ENCODE data around the gene B3GALT2. TPM values are rescaled to one million over a fixed set of nuclear protein-coding genes. Genes with fewer than 3 reads are reported as not detected.

Gene B3GALT2
- total RNA-seq, 4 donors from 2014 or later, result 0.08 to 0.58 (median 0.32) TPM; not detected in 1

DNA sequence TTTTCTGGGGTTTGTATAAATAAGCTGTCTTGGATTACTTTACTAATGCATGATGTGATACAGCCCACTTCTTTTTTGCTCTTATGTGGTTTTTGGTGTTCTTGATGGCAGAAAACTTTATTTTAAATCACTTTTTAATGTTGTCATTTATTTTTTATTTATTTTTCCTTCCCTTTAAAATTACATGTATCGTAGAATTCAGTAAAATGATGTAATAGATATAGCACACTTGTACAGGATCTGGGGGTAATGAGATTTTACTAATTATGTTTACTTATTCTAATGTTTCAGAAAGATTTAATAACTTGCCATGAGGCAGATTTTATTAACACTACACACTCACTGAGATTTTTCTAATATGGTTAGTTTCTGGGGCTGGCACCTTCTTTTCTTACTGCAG, 701 bp upstream of the B3GALT2 start:
- DNase-seq (ENCODE audit: low spot score in 2 of 2), result no peak
- intact Hi-C loops (cut with DNase I; ENCODE audit: low total_unique reads), result no loop called here
- TF ChIP-seq POLR2A (IDR thresholded peaks at IDR 0.05), result no peak
- no peak for TF ChIP-seq CTCF (IDR thresholded peaks at IDR 0.05)
- WGBS, 2 donors, result 71 to 90% methylated on average over 1 of the region's 1 CpG
- H3K4me3 ChIP-seq (ENCODE audit: low read depth, poor library complexity, severe bottlenecking), result no peak overlapping the region

DNA sequence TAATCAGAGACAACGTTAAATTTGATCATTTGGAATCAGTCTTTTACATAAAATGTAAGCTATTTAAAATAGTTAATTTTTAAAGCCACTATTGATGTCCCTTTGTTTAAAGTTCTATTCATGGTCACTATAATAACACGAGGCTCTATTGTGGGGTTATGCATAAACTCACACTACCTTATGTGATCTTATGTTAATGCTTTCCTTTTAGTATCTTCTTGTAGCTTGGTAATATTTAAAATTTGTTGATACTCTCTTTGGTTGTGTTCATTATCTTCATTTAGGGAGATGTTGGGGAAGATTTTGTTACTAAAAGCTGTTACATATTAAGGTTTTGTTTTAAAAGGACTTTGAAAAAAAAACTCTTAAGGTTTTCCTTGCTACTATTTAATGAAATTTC, 1.2 kb downstream of the B3GALT2 start:
- no peak for TF ChIP-seq POLR2A (IDR thresholded peaks at IDR 0.05)
- no peak for TF ChIP-seq CTCF (IDR thresholded peaks at IDR 0.05)
- intact Hi-C loops (cut with DNase I; ENCODE audit: low total_unique reads), result no loop called here
- no peak for DNase-seq (ENCODE audit: low spot score in 2 of 2)
- H3K4me3 ChIP-seq (ENCODE audit: low read depth, poor library complexity, severe bottlenecking), result no peak overlapping the region
- 69 to 70% methylated on average over 2 of the region's 2 CpGs for WGBS, 2 donors

DNA sequence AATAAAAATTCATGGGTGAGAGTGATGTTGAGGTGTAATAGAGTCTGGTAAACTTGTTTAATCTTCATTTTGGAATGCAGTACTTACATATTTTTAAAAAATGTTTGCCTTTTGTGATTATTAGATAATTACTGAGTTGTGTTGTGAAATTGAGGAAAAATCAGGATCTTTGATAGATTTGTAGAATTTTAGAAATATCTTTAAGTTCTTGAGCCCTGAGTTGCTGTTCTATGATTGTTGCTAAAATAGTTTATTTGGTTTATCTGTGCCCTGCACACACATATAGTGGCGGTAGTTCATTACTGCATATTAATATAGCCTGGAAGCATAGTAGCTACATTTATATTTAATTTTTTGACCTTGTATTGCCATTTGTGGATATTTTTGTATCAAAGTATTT, 1.6 kb downstream of the B3GALT2 start:
- TF ChIP-seq POLR2A (IDR thresholded peaks at IDR 0.05) (no peak), CTCF (IDR thresholded peaks at IDR 0.05) (no peak)
- 88 to 90% methylated on average over 1 of the region's 1 CpG for WGBS, 2 donors
- intact Hi-C loops (cut with DNase I; ENCODE audit: low total_unique reads), result no loop called here
- no peak overlapping the region for H3K4me3 ChIP-seq (ENCODE audit: low read depth, poor library complexity, severe bottlenecking)
- DNase-seq (ENCODE audit: low spot score in 2 of 2), result no peak

GRCh38 chr1:193183019-193183627, 3.3 kb downstream of the B3GALT2 start:
- intact Hi-C loops (cut with DNase I; ENCODE audit: low total_unique reads), result no loop called here
- 1% methylated on average over 2 of the region's 2 CpGs for WGBS, 2 donors
- no peak for DNase-seq (ENCODE audit: low spot score in 2 of 2)
- no peak overlapping the region for H3K4me3 ChIP-seq (ENCODE audit: low read depth, poor library complexity, severe bottlenecking)
- TF ChIP-seq CTCF (IDR thresholded peaks at IDR 0.05) (no peak), POLR2A (IDR thresholded peaks at IDR 0.05) (no peak)

GRCh38 chr1:193181985-193182384, 4.4 kb downstream of the B3GALT2 start:
- intact Hi-C loops (cut with DNase I; ENCODE audit: low total_unique reads), result no loop called here
- H3K4me3 ChIP-seq (ENCODE audit: low read depth, poor library complexity, severe bottlenecking), result no peak overlapping the region
- DNase-seq (ENCODE audit: low spot score in 2 of 2), result no peak
- TF ChIP-seq POLR2A (IDR thresholded peaks at IDR 0.05), result no peak
- TF ChIP-seq CTCF (IDR thresholded peaks at IDR 0.05), result no peak
- WGBS, 2 donors, result 67 to 69% methylated on average over 2 of the region's 2 CpGs

DNA sequence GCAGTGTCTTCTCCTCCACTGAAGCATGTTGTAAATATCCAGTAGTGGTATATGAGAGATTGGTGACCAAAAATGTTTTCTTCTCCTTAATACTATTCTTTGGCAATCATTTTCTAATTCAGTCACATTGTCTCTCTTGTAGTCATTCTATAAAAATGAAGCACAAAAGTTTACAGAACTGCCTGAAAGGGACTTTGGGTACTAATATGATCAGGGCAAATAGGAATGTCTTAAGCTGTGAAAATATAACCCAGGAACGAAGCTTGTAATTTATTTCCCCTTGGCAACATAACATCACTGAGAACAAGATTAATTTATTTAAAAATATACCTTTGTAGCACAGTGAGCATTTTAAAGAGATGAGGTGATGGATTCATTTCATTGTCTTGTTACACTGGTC, 4.9 kb downstream of the B3GALT2 start:
- 41 to 51% methylated on average over 1 of the region's 1 CpG for WGBS, 2 donors
- no peak for DNase-seq (ENCODE audit: low spot score in 2 of 2)
- intact Hi-C loops (cut with DNase I; ENCODE audit: low total_unique reads), result no loop called here
- no peak overlapping the region for H3K4me3 ChIP-seq (ENCODE audit: low read depth, poor library complexity, severe bottlenecking)
- TF ChIP-seq POLR2A (IDR thresholded peaks at IDR 0.05), result no peak

Data from lower leg skin (tissue), 4 donors.